Measurements from ENCODE around the gene NRP1.

GRCh38 chr10:33382921-33383713 lies 48.6 kb upstream of the NRP1 start:
- TF ChIP-seq CTCF (conservative IDR thresholded peaks at IDR 0.05; ENCODE audit: low read depth, low read length) (no peak), EZH2 (IDR thresholded peaks at IDR 0.05; ENCODE audit: borderline replicate concordance, low read depth, low read length, poor library complexity, severe bottlenecking) (no peak)
